Activated CD8-positive, alpha-beta memory T cell treated with anti-CD3 and anti-CD28 coated beads, Interleukin-2, amount 50 U/mL, for 1 hour (primary cell): ENCODE results near the gene FEM1C.
A peak's percentile ranks its signal among the peaks of the same experiment; 100 is the strongest.

Experiments used
- DNase-seq: peaks from one replicate; pipeline ENCODE4 v3.0.0-alpha.2; 2020; ENCODE audit errors: extremely low read depth

Gene FEM1C

DNA sequence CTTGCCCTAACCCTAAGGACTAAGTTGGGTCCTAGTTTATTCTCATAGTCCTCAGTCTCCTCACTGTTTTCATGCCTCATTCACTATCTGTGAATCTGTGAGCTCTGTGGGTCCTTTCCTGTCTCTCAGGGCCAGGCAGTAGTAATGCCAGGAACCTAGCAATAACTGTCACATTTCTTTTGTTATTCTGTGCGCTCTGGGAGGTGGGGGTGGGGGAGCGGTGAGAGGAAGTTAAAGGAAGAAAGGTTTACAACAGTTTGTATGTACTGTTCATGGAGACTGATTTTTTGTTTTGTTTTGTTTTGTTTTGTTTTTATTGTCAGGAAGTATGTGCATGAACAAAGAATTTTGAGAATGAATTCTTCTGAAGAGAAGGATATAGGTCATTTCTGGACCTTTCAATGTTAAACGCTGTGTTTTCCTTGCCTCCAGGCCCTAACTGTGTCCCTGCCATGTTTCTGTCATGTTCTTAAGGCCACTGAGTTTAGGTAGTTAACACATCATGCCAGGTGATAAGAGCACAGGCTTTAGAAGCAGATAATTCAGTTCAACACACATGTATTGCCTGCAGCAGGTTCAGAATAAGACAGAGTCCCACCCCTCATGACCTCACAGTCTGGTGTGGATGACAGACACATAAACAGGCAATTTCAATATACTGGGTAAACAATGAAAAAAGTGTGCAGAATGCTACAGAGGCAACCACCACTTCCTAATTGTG, 13.3 kb upstream of the FEM1C start:
- DNase-seq, result no peak

GRCh38 chr5:115556276-115556675, 11.7 kb upstream of the FEM1C start:
- no peak for DNase-seq

DNA sequence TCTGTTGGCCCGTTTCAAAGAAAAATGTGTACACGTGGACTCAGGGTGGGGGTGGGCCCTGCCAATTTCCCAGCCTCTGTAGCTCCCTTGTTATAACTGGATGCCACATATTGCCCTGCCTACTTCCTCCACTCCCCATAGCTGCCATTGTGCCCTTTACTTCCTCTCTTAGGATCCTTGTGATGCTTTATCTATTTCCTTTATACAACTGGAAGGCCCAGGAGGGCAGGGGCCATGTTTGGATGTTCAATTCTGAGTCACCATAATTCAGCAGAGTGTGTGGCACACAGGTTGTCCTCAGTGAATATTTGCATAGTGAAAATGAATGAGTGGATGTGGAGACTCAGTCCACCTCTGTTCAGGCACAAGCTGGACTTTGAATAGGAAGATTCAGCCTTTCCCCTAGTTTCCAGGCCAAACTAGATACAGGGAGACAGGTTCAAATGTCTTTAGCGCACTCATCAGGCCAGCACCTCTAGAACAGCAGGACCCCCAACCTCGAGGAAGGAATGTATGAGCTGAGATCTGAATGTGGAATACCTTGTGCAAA, 10.6 kb upstream of the FEM1C start:
- DNase-seq, result no peak

DNA sequence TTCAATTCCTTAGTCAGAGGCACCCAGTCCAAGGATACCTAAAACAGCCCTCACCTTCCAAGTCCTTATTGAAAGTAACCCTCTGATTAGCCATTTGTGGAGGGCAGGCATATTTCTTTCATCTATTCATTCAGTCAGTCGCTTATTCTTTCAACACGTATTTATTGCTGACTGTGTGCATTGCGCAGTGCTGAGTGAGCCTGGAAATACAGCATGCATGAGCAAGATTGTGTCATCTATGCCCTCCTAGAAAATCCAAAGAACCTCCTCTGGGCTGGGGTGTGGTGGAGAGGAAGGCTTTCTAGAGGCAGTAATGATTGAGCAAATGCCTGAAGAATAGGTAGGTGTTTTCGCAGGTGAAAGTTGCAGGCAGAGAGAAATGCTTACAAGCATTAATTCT, 8.5 kb upstream of the FEM1C start:
- DNase-seq, result no peak

DNA sequence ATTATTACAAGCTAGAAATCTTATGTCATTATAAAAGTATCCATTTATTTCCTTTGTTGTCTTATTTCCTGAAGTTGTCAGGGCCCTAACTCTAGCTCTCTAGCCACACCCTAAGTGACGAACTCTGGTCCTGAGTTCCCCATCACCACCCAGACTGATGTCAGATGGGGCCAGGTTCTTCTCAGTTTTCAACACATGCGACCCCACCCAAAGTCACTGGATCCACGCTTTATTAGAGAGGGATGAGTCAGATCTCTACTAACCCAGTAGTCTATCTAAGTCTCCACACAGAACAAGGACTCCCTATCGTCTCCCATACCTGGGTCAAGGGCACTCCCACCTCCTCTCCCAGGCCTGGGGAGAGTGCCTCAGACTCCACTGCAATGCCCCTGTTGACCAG, 6.8 kb upstream of the FEM1C start:
- no peak for DNase-seq

DNA sequence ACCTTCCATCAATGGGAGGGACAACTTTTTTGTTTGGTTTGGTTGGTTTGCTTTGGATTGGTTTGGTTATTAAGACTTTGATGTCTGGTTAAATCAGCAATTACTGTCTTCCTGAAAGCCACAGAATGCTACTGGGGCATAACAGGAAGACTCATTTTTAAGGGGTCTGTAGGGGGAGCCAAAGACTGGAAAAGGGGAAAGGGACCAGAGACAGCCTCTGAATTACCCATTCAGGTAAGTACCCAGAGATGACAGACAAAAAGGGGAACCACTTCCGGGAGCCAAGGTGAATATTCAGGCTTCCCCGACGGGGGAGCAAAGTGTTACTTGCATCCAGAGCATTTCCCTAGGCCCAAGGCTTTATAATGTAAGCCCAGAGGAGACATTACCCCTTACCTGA, 4.6 kb upstream of the FEM1C start:
- DNase-seq, result no peak

GRCh38 chr5:115548683-115549082, 4.1 kb upstream of the FEM1C start:
- no peak for DNase-seq

DNA sequence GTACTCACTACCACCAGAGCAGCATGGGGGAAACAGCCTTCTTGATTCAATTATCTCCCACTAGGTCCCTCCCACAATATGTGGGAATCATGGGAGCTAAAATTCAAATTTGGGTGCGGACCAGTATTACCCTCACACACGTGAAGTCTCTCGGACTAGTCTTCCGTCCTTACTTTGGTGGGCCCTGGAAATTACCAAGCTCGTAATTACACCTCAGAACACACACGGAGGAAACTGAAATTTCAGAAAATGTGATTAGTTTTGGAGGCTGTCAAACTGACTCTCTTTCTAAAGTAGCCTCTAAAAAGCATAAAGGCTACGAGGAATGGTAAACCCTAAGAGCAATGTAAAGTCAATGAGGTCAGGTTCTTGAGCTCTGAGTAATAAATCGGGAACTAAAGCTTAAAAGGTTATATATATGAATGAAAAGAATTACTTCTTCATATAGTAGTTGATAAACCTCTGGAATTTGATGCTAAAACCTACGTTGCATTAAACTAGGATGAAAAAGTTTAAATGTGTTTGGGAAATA, 842 bp upstream of the FEM1C start:
- no peak for DNase-seq

DNA sequence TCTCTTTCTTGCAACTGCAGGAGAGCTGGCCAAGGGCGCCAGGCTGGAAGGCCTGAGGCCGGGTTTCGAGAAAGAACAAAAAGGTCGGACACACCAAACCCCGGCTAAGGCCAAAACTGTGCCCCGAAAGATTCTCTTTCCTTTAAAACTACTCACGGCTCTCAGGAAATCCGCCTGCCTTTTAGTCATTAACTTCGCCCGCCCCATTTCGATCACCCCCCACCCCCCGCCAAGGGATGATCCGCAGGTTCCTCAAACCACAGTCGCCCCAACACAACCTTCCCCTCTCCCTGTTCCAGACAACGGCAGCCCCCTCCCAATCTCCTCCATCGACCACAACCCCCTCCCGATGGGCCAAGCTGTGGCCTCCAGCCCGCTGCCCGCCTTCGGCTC, 536 bp downstream of the FEM1C start:
- peak; percentile 5 for DNase-seq

DNA sequence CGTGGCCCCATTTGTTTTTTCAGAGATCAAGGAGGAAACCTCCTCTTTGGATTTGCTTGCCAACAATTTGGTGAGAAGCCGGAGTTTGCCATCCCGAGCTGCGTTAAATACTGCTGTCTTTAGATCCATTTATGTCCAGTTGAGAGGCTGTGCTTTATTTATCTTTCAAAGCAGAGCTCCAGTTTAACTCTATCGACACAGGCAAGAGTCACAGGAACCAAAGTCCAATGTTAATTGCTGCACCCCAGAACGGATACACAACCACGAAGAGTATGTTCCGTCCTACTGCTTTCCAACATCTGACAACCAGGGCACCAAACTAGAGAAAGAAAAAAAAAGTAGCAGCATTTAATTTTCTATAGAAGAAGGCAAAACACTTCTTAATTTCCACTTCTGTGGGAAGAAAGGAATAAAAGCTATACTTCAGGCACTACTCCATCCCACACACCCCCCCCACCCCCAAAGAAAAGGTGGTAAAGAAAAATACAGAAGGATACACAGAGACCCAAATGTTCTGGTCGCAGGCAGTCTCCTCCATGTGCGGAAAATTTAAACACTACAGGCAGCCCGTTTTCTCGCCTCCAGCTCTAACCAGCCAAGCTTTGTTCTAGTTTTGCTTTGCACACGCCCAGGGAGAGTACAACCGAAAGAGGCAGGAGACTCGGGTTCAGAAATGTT, 1.1 kb downstream of the FEM1C start:
- DNase-seq, result no peak

- DNase-seq, result no peak
Measured at GRCh38 chr5:115542651-115543364, 1.8 kb downstream of the FEM1C start.

GRCh38 chr5:115542086-115542485, 2.5 kb downstream of the FEM1C start:
- DNase-seq, result no peak

DNA sequence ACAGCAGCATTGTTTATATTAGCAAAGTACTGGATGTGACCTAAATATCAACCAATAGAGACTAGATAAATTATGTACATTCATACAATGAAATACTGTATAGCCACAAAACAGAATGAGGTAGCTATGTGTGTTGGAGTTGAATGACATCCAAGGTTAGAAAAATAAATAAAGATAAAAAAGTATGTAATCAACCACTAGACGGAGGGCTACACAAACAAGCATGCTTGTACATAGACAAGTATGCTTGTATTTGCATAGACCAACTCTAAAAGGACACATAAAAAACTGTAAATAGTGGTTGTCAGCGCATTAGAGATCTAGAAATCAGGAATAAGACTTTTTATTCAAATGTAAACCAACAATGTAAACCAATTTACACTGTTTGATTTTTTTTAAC, 3.0 kb downstream of the FEM1C start:
- no peak for DNase-seq

GRCh38 chr5:115535479-115536035, 9.0 kb downstream of the FEM1C start:
- no peak for DNase-seq

DNA sequence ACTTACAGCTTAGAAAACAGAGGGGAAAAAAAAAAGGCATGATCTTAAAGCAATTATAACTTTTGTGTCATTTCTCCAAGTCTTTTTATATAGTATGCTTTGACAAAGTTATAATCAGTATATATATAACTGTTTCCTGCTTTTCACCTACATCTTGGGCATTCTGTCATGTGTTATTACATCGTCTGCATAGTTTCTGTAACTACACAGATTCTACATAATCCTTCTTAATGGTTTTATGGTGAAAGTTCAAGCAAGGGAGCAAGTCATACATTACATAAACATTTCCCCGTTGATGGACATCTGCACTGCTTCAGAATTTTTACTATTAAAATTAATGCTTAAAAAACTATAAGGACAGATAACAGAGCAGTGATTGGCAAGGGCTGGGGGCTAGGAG, 12.1 kb downstream of the FEM1C start:
- DNase-seq, result no peak

DNA sequence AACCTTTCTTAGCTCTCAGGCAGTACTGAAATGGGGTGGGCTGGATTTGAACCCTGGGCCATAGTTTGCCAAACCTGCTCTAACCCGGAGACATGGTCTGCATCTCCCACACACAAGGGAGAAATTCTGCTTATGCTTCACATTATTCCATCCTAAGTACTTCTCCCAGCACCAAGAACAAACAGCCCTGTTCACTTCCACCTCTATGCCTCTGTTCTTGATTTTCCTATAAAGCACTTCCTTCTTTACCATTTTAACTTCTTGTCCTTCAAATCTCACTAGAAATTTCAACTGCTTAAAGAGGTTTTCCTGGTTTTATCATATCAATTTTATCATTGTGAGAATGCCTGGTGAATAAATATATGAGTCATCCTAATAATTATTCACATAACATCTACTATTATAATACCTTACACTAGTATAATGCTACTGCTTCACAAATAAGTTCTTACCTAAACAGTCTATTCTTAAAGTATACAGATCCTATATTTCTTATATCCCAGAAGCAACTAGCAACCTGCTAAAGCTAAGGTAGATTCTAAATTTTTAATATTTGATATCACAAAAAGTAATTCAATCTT, 12.7 kb downstream of the FEM1C start:
- no peak for DNase-seq

- no peak for DNase-seq
Measured at GRCh38 chr5:115531380-115531779, 13.2 kb downstream of the FEM1C start.

DNA sequence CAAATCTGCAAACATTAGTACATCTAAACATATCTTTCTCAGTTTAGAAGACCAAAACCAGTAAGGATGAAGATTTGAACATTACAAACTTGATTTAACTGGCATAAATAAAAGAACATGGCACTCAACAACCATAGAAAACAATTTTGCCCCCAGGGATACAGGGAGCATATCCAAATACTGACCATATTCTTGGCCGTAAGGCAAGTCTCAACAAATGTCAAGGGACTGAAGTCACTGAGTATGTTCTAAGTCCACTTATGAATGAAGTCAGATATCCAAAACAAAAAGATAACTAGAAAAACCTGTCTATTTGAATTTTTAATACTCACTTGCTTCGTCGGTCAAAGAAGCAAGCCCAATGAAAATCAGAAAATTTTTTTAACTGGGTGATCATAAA, 14.1 kb downstream of the FEM1C start:
- DNase-seq, result no peak

DNA sequence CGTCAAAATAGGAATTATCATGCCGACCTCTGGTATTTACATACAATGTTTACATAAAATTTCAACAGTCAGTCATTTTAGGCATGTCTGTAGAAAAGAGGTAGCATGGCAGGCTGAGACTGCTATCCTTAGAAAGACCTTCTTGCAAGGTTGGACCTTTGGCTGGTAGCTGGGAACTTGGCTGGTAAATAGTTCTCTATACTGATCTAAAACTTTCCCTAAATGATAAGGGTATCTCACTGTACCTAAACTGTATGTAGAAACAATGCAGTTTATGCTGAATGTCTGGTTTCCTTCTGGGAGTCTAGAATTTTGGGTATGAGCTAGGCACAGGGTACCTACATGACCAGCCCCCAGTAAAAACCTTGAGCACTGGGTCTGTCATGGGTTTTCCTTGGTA, 18.0 kb downstream of the FEM1C start:
- DNase-seq, result no peak

DNA sequence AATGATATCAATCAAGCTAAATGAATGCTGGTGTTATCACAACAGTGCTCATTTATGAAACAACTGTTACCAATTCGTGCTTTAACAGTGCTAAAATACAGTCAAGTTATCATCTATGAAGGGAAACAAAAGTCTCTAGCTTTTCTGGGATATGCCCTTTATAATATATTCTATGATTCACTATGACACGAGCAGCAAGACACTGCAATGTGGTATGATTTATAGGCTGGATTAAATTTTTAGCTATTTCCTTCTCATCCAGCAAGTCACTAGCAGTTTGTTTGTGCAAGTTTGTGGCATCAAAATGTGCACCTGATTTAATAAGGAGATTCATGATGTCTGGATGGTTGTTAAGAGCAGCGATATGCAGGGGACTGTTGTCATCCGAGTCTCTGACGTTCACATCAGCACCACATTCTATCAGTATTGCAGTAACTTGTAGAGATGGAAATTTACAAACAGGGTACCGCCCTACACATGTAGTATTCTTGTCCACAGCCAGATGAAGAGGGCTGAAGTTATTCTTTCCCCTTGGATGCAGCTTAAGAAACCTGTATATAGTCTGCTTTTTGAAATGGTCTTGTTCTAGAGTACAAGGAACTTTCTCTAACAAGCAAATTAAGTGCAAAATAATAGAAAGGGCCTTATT, 20.3 kb downstream of the FEM1C start:
- DNase-seq, result no peak

DNA sequence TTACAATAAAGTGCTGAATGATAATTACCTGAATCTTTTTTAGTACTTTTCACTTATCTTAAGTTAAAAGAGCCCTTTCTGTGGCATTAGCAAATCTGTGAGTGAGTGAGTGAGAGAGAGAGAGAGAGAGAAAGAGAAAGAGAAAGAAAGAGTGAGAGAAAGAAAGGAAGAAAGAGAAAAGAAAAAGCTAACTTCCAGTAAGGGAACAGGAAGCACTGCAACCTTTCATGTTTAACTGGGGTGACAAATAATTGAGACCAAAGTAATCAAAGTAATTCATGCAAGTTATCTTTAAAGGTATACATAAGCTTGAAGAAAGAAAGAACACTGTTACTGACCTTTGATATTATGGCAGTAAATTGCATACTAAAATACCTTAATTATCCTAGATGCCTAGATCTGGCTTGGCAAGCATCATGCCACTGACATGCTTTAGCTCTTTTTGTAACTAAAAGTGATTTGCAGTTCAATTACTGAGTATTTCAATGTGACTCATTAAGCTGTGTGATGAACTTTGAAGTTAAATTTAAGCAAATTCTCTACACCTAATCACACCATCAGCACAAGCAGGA, 21.7 kb downstream of the FEM1C start:
- no peak for DNase-seq
